Body of pancreas (tissue), 4 donors: ENCODE measurements around the gene KRTAP10-9. TPM values are rescaled to one million over a fixed set of nuclear protein-coding genes. Genes with fewer than 3 reads are reported as not detected.
"Not testable (repeated sequence)": the region's sequence is repeated elsewhere in the genome, so short reads cannot be mapped to it uniquely, and the experiment has no call there.

ENCODE experiments used
- ATAC-seq: fragments of 150-250 bp; one replicate; pipeline ENCODE4 v1.9.1; 2016
- DNase-seq, 4 donors: peaks; one replicate each; pipeline ENCODE4 v3.0.0-alpha.2; 2019
- H3K27ac ChIP-seq, 4 donors: fragments of 200-600 bp; sonication (generic); 1 replicate in 3 of 4; 2 replicates in 1 of 4; pipeline versions ENCODE4 v1.5.1 to v1.6.1; 2016 to 2019; ENCODE audit warnings: mild to moderate bottlenecking in 1 of 4, mixed read lengths in 1 of 4, moderate library complexity in 1 of 4
- H3K27me3 ChIP-seq, 2 donors: fragments of 200-600 bp; sonication (generic); one replicate each; pipeline ENCODE4 v1.6.0; 2016; ENCODE audit warnings: mild to moderate bottlenecking in 1 of 2
- H3K36me3 ChIP-seq, 2 donors: fragments of 200-600 bp; sonication (generic); replicated peaks in 1 of 2; 2 replicates each; pipeline ENCODE4 v1.5.1; 2016; ENCODE audit warnings: low read depth in 2 of 2; ENCODE audit not compliant: insufficient read depth in 1 of 2
- H3K4me1 ChIP-seq: fragments of 200-600 bp; sonication (generic); one replicate; pipeline ENCODE4 v1.6.0; 2016
- H3K4me3 ChIP-seq, 2 donors: fragments of 200-600 bp; sonication (generic); 1 replicate in 1 of 2; 2 replicates in 1 of 2; pipeline ENCODE4 v1.5.1; 2016 to 2019
- H3K9me3 ChIP-seq, 3 donors: fragments of 200-600 bp; sonication (generic); 1 replicate in 2 of 3; 2 replicates in 1 of 3; pipeline ENCODE4 v1.5.1; 2016
- POLR2A ChIP-seq, 3 donors: fragments of 450-650 bp; IDR thresholded peaks; one replicate each; pipeline ENCODE4 v1.6.1; 2016; ENCODE audit warnings: antibody characterized with exemption in 3 of 3, mild to moderate bottlenecking in 2 of 3
- WGBS, 2 donors: methylation state at CpG; one replicate each; pipeline ENCODE4 v1.1.5; 2017; 5-methylcytosine and 5-hydroxymethylcytosine counted together
- intact Hi-C: fragments of 100-400 bp; cut with DNase I; formaldehyde crosslinking; loops from one replicate; pipeline ENCODE4 v1.15.1; 2023
- total RNA-seq, 2 donors: library from RNA; depleted of rRNA; stranded (reverse); fragments of >200 nt; gene quantifications; one replicate each; pipeline ENCODE4 v1.1.0, GENCODE V29; 2016
- TF ChIP-seq, protein P1 (sequence below), 7 experiments: fragments of 450-650 bp in 4 of 7; fragments of 200-600 bp in 3 of 7; sonication (generic) in 3 of 7; IDR thresholded peaks; one replicate each; pipeline ENCODE4 v1.5.1; 2016 to 2019; ENCODE audit warnings: antibody characterized with exemption in 7 of 7

The KRTAP10-9 gene
- total RNA-seq, 2 donors from 2014 or later, result not detected

DNA sequence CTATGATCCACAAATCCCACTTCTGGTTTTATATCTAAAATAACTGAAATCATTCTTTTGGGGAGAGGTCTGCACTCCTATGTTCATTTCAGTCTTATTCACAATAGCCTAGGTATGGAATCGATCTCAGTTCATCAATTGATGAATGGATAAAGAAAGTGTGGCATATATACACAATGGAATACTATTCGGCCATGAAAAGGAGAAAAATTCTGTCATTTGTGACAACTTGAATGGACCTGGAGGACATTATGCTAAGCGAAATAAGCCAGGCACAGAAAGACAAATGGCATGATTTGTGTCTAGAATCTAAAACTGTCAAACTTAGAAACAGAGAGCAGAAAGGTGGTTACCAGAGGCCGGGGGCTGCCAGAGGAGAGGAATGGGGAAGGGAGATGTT, 20.4 kb upstream of the KRTAP10-9 start:
- Histone ChIP-seq H3K9me3 (peaks cover 0 to 22% (median 0%) of the 10 kb centered on the region in 3 donors), H3K4me1 (no peaks in the 10 kb centered on the region), H3K4me3 (no peak overlapping the region), H3K27ac (no peak overlapping the region), H3K27me3 (no peaks in the 10 kb centered on the region), H3K36me3 (no peaks in the 10 kb centered on the region)
- no peak for ATAC-seq
- TF ChIP-seq POLR2A (IDR thresholded peaks at IDR 0.05), result no peak
- TF ChIP-seq, protein P1, sequence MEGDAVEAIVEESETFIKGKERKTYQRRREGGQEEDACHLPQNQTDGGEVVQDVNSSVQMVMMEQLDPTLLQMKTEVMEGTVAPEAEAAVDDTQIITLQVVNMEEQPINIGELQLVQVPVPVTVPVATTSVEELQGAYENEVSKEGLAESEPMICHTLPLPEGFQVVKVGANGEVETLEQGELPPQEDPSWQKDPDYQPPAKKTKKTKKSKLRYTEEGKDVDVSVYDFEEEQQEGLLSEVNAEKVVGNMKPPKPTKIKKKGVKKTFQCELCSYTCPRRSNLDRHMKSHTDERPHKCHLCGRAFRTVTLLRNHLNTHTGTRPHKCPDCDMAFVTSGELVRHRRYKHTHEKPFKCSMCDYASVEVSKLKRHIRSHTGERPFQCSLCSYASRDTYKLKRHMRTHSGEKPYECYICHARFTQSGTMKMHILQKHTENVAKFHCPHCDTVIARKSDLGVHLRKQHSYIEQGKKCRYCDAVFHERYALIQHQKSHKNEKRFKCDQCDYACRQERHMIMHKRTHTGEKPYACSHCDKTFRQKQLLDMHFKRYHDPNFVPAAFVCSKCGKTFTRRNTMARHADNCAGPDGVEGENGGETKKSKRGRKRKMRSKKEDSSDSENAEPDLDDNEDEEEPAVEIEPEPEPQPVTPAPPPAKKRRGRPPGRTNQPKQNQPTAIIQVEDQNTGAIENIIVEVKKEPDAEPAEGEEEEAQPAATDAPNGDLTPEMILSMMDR (IDR thresholded peaks at IDR 0.05), result no peak
- no peak for DNase-seq
- WGBS, 2 donors, result 57 to 62% methylated on average over 4 of the region's 4 CpGs
- intact Hi-C loops, result no loop called here

DNA sequence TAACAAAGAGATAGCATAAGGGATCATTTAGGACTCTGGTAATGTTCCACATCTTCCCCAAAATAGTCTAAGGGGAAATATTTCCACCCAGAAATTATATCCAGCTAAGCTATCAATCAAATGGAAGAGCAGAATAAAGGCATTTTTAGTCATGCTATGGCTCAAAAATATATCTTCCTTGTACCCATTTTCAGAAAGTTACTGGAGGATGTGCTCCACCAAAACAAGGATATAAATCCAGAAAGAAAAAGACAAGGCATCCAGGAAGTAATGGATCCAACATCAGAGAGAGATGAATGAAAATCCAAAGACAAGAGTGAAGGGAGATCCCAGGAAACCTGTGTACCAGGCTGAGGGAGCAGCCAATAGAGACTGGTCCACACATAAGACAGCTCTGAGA, 17.7 kb upstream of the KRTAP10-9 start:
- Histone ChIP-seq H3K9me3 (peaks cover 0 to 26% (median 0%) of the 10 kb centered on the region in 3 donors), H3K27me3 (no peaks in the 10 kb centered on the region), H3K36me3 (no peaks in the 10 kb centered on the region), H3K27ac (no peak overlapping the region), H3K4me1 (no peaks in the 10 kb centered on the region), H3K4me3 (no peak overlapping the region)
- DNase-seq (no peak), ATAC-seq (no peak)
- TF ChIP-seq, protein P1 (IDR thresholded peaks at IDR 0.05), result no peak
- no peak for TF ChIP-seq POLR2A (IDR thresholded peaks at IDR 0.05)
- intact Hi-C loops, result no loop called here

DNA sequence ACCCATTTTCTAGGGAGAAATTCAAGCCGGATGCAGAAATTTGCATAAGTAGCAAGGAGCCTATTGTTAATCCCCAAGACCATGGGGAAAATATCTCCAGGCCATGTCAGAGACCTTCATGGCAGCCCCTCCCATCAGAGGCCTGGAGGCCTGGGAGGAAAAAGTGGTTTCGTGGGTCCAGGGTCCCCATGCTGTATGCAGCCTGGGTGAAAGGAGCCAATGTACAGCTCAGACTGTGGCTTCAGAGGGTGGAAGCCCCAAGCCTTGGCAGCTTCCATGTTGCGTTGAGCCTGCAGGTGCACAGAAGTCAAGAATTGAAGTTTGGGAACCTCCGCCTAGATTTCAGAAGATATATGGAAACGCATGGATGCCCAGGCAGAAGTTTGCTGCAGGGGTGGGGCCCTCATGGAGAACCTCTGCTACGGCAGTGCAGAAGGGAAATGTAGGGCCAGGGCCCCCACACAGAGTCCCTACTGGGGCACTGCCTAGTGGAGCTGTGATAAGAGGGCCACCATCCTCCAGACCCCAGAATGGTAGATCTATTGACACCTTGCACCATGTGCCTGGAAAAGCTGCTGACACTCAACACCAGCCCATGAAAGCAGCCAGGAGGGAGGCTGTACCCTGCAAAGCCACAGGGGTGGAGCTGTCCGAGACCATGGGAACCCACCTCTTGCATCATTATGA, 16.6 kb upstream of the KRTAP10-9 start:
- DNase-seq, H3K4me3 ChIP-seq, H3K36me3 ChIP-seq, intact Hi-C loops, ATAC-seq, H3K27ac ChIP-seq, H3K4me1 ChIP-seq, H3K27me3 ChIP-seq: not testable (repeated sequence)
- peaks cover 0 to 26% (median 0%) of the 10 kb centered on the region in 3 donors for H3K9me3 ChIP-seq
- 82 to 88% methylated on average over 6 to 7 of the region's 7 CpGs for WGBS, 2 donors

DNA sequence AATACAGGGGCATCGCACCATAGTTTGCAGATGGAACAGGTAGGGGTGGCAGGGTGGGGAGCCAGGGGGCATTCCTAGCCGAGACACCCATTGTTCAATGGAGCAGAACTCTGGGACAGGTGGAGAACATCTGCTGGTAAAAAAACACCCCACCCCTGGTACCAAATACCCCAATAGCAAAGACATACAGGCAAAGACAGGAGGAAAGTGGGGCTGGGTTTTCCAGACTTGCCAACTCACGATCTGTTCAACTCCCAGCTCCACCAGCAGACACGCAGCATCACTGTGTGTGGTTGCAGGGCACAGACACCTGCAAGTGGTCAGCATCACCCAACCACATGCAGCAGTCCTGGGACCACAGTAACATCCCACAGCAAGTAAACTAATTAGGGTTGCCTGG, 15.3 kb upstream of the KRTAP10-9 start:
- H3K27me3 ChIP-seq, result no peaks in the 10 kb centered on the region
- no peak overlapping the region for H3K4me3 ChIP-seq
- ATAC-seq (no peak), DNase-seq (no peak)
- TF ChIP-seq, protein P1 (IDR thresholded peaks at IDR 0.05), result no peak
- no peak for TF ChIP-seq POLR2A (IDR thresholded peaks at IDR 0.05)
- intact Hi-C loops, result no loop called here
- H3K27ac ChIP-seq, result no peak overlapping the region
- WGBS, 2 donors, result 56 to 74% methylated on average over 4 of the region's 4 CpGs
- no peaks in the 10 kb centered on the region for H3K36me3 ChIP-seq
- no peaks in the 10 kb centered on the region for H3K4me1 ChIP-seq
- H3K9me3 ChIP-seq, result peaks cover 0 to 26% (median 0%) of the 10 kb centered on the region in 3 donors

DNA sequence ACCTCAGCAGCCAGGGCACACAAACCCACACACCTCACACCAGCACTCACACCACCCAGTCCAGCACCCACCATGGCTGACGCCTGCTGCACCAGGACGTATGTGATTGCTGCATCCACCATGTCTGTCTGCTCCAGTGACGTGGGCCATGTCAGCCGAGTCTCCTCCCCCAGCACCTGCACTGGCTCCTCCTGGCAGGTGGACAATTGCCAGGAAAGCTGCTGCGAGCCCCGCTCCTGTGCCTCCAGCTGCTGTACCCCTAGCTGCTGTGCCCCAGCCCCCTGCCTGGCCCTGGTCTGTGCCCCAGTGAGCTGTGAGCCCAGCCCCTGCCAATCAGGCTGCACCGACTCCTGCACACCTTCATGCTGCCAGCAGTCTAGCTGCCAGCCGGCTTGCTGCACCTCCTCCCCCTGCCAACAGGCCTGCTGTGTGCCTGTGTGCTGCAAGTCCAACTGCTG, 14.8 kb upstream of the KRTAP10-9 start, which contains the start of gene KRTAP10-8:
TSS of gene KRTAP10-8 (plus strand) at position 51 of the 458 bp plus-strand sequence. CDS start at position 73, 22 bp downstream.
- 60 to 62% methylated on average over 1 to 7 of the region's 8 CpGs for WGBS, 2 donors
- DNase-seq, result no peak
- ATAC-seq, result no peak
- Histone ChIP-seq H3K4me3 (no peak within 1 kb of the TSS), H3K9me3 (peaks cover 0 to 26% (median 0%) of the 10 kb centered on the region in 3 donors), H3K4me1 (no peaks in the 10 kb centered on the region), H3K36me3 (no peaks in the 10 kb centered on the region), H3K27me3 (no peaks in the 10 kb centered on the region), H3K27ac (no peak within 1 kb of the TSS)
- intact Hi-C loops, result no loop called here
- TF ChIP-seq POLR2A (IDR thresholded peaks at IDR 0.05), result no peak
- TF ChIP-seq, protein P1 (IDR thresholded peaks at IDR 0.05), result no peak
